NCI-H2196 treated with DMSO at 0.1 percent for 48 hours (cell line): ENCODE measurements around the gene PIK3C2G.
"Not testable (repeated sequence)": the region's sequence is repeated elsewhere in the genome, so short reads cannot be mapped to it uniquely, and the experiment has no call there.

Source experiments
- DNase-seq: peaks from one replicate; lab custom pipeline; 2025; ENCODE audit not compliant: unreplicated experiment; lab: John Stamatoyannopoulos, UW

The PIK3C2G gene, protein sequence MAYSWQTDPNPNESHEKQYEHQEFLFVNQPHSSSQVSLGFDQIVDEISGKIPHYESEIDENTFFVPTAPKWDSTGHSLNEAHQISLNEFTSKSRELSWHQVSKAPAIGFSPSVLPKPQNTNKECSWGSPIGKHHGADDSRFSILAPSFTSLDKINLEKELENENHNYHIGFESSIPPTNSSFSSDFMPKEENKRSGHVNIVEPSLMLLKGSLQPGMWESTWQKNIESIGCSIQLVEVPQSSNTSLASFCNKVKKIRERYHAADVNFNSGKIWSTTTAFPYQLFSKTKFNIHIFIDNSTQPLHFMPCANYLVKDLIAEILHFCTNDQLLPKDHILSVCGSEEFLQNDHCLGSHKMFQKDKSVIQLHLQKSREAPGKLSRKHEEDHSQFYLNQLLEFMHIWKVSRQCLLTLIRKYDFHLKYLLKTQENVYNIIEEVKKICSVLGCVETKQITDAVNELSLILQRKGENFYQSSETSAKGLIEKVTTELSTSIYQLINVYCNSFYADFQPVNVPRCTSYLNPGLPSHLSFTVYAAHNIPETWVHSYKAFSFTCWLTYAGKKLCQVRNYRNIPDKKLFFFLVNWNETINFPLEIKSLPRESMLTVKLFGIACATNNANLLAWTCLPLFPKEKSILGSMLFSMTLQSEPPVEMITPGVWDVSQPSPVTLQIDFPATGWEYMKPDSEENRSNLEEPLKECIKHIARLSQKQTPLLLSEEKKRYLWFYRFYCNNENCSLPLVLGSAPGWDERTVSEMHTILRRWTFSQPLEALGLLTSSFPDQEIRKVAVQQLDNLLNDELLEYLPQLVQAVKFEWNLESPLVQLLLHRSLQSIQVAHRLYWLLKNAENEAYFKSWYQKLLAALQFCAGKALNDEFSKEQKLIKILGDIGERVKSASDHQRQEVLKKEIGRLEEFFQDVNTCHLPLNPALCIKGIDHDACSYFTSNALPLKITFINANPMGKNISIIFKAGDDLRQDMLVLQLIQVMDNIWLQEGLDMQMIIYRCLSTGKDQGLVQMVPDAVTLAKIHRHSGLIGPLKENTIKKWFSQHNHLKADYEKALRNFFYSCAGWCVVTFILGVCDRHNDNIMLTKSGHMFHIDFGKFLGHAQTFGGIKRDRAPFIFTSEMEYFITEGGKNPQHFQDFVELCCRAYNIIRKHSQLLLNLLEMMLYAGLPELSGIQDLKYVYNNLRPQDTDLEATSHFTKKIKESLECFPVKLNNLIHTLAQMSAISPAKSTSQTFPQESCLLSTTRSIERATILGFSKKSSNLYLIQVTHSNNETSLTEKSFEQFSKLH (N-terminal part only)

GRCh38 chr12:18261273-18261672 lies at the start of gene PIK3C2G:
TSS of gene PIK3C2G (plus strand) at chr12:18261518. CDS start at chr12:18282082, 20,564 bp downstream.
- no peak for DNase-seq

GRCh38 chr12:18217966-18218365 lies 43.4 kb upstream of the PIK3C2G start:
- DNase-seq: no peak

- no peak for DNase-seq
These were observed 39.6 kb upstream of the PIK3C2G start for GRCh38 chr12:18221726-18222125.

DNA sequence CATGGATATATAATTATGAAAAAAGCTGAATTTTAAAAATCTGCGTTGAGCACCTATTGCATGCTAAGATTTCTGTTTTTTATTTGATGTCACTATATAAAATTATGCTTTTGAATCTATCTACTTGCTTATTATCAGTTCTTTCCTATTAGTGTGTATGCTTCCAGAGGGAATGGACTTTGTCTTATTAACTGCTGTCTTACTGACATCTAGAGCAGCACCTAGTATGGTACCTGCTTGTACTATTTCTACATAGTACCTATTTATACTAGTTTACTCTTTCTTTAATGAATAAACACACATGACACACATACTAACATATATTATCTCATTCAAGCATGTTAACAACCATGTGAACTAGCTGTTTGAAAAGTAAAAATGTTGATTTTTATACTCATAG lies 38.6 kb upstream of the PIK3C2G start:
- no peak for DNase-seq

DNA sequence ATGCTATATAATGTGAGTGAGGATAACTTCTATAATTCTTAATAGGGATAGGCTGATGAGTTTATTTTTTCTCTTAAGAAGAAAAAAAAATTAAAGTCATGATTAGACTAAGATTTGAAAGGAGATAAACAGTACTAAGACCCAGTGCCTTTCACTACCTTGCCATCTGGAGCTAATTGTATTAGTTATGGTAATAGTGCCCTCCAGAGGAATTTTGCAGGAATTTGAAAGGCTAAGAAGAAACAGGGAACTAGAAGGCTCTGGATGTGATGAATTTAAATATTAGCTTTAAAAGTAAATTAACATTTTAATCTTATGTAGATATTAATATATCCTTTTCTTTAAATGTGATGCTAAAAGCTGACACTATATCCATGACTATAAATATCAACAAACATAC lies 36.6 kb upstream of the PIK3C2G start:
- no peak for DNase-seq

GRCh38 chr12:18239526-18239925 lies 21.8 kb upstream of the PIK3C2G start:
- no peak for DNase-seq

- DNase-seq: no peak
These were observed 18.8 kb upstream of the PIK3C2G start for GRCh38 chr12:18242380-18243089.

DNA sequence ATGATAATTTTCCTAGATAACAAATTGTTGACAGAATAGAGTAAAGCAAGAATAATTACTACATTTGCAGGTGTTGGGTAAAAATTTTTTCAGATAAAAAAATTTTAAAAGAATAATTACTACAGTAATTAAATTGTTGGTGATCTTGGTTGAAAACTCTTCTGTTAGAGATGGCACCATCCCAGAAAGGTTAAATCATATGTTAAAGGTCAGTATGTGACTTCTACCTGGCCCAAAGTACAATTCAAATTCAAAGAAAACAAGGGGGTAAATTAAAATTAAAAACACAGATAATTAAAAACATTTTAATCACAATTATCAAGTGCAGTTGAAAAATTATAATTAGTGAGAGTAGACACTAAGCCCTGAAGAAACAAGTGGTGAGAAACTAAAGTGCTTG lies 18.1 kb upstream of the PIK3C2G start:
- no peak for DNase-seq

- DNase-seq: no peak
These were observed 15.3 kb upstream of the PIK3C2G start for GRCh38 chr12:18246066-18246465.

- DNase-seq: no peak
These were observed 10.9 kb upstream of the PIK3C2G start for GRCh38 chr12:18250313-18250916.

DNA sequence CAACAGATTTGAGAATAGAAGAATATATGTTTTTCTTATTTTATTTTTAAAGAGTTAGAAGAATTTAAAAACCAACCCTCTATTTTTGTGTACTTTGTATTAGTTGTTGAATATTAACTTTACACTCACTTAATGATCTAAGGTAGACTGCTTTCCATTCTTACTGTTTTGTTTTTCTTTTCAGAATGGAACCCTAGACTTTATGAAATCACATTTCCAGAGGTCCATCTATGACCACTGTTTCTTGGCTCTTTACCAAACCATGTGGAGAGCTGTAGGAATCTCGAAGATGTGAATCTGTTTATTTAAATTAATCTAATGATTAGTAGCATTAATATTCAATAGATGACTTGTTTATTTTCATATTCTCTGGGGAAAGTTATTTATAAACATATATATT lies 7.2 kb upstream of the PIK3C2G start:
- no peak for DNase-seq

GRCh38 chr12:18255004-18255403 lies 6.3 kb upstream of the PIK3C2G start:
- not testable (repeated sequence) for DNase-seq

- no peak for DNase-seq
These were observed 4.1 kb upstream of the PIK3C2G start for GRCh38 chr12:18257251-18257650.

GRCh38 chr12:18258929-18259328 lies 2.4 kb upstream of the PIK3C2G start:
- no peak for DNase-seq

GRCh38 chr12:18259906-18260682 lies 1.2 kb upstream of the PIK3C2G start:
- DNase-seq: no peak

- DNase-seq: no peak
These were observed 588 bp downstream of the PIK3C2G start for GRCh38 chr12:18261906-18262305.

GRCh38 chr12:18262514-18262913 lies 1.2 kb downstream of the PIK3C2G start:
- DNase-seq: no peak

GRCh38 chr12:18264581-18265075 lies 3.3 kb downstream of the PIK3C2G start:
- DNase-seq: no peak

DNA sequence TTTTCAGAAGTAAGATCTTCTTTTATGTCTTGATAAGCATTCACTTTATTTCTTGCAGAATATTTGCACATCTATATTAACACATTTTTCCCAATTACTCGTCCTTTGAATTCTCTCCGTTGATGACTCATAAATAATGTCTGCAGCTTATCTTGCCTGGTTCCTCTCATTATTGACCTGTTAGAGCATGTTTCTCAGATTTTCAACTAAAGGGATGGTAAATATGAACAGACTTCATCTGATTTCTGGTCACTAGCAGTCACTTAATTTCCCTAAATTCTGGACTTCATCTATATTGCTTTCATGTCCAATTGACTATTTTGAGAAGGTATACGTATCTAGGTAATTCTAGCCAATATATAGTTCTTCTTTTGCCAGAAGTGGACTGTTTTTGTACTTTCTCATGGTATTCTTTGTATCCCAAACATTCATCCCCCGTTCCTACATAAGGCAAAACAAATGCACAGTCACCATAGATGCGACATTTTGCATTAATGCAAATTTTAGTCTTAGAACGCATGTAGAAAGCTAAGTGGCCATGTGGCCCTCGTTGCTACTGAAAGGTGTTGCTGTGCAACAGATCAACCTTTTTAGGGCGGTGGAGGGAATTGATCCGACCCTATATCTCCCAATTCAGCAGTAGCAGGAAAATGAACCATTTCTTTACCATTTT lies 6.2 kb downstream of the PIK3C2G start:
- no peak for DNase-seq
